ENCODE measurements around the gene PID1.

GRCh38 chr2:229254206-229254605 is 16.9 kb downstream of the PID1 start:
- TF ChIP-seq CTCF (IDR thresholded peaks at IDR 0.05) (no peak), POLR2A (IDR thresholded peaks at IDR 0.05) (no peak)

All from lower leg skin (tissue), 3 donors.